ENCODE measurements around the gene CCDC12. TPM values are rescaled to one million over a fixed set of nuclear protein-coding genes. Genes with fewer than 3 reads are reported as not detected.

CCDC12 gene
- total RNA-seq, 1 donor from 2014 or later = 50.0 TPM

- DNase-seq (ENCODE audit: low spot score) = no peak
These were observed 99.9 kb downstream of the CCDC12 start for GRCh38 chr3:46876313-46877300.

GRCh38 chr3:46875560-46875959 lies 101.0 kb downstream of the CCDC12 start:
- DNase-seq (ENCODE audit: low spot score) = no peak

GRCh38 chr3:46874430-46874829 lies 102.1 kb downstream of the CCDC12 start:
- DNase-seq (ENCODE audit: low spot score) = no peak

DNA sequence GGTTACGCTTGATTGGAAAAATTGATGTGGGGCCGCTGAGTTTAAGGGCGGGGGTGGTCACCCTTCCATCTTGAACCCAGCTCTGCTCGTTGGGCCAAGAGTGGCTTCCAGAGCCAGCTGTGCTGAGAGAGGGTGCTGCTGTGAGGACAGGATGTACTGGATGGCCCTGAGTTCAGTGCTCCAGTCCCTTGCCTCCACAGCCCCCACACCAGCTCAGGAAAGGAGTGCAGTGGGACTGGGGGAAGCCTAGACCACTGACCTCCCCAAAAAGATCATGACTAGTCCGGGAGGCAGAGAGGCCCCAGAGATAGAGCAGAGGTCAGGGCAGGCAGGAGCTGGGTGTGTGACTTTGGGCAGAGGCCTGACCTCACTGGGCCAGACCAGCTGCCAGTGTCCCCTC lies 103.0 kb downstream of the CCDC12 start:
- DNase-seq (ENCODE audit: low spot score) = no peak

Other genes starting within 250 kb of the CCDC12 start
- 1.8 TPM for gene MYL3, start 113.3 kb downstream of the CCDC12 start, total RNA-seq
- gene PTH1R, start 99.0 kb downstream of the CCDC12 start, total RNA-seq = 11.7 TPM
- gene NBEAL2, start 2.9 kb upstream of the CCDC12 start, total RNA-seq = 150 TPM
- 47.0 TPM for gene SETD2, start 187.4 kb upstream of the CCDC12 start, total RNA-seq